Endothelial cell of umbilical vein (primary cell): Measurements from ENCODE around the gene CCRL2. TPM values are rescaled to one million over a fixed set of nuclear protein-coding genes. Genes with fewer than 3 reads are reported as not detected.

ENCODE experiments used
- BruUV-seq: library from RNA; stranded (reverse); fragments of 400-500 nt; replicated peaks from 2 replicates; lab custom pipeline; 2021; lab: Mats Ljungman, UMichigan
- CTCF ChIA-PET: fragments of 300-600, 350-600 bp; sonication (Branson Sonifier 250); formaldehyde crosslinking; loops from one replicate; lab custom pipeline; 2021; ENCODE audit warnings: antibody characterized with exemption, inconsistent platforms; lab: Charles Lee
- POLR2A ChIA-PET: fragments of 300-600, 350-600 bp; sonication (Branson Sonifier 250); formaldehyde crosslinking; loops from one replicate; lab custom pipeline; 2021; ENCODE audit warnings: antibody characterized with exemption, inconsistent platforms; lab: Charles Lee
- DNase-seq: peaks from one replicate; pipeline ENCODE4 v3.0.0-alpha.2; 2011; ENCODE audit warnings: low read depth, low spot score
- FAIRE-seq: peaks from 2 replicates; lab custom pipeline; 2011; peaks lifted over from hg19 to GRCh38; lab: Jason Lieb, UNC
- H2AFZ ChIP-seq: 2 replicates; pipeline ENCODE4 v1.6.0; 2012; ENCODE audit warnings: low read depth, low read length, control low read depth, inconsistent platforms
- H3K27ac ChIP-seq: 2 replicates; pipeline ENCODE4 v1.5.1; 2011; ENCODE audit warnings: low read depth, mild to moderate bottlenecking, control low read depth, low read length, moderate library complexity; ENCODE audit not compliant: insufficient read depth
- H3K27me3 ChIP-seq, 2 experiments: 2 replicates each; pipeline versions ENCODE4 v1.6.0 to v1.6.1; 2011; ENCODE audit warnings: low read length in 2 of 2, mixed read lengths in 1 of 2; ENCODE audit not compliant: control insufficient read depth in 2 of 2, insufficient read depth in 2 of 2
- H3K36me3 ChIP-seq, 2 experiments: 2 replicates in 1 of 2; 3 replicates in 1 of 2; pipeline ENCODE4 v1.5.1; 2011; ENCODE audit warnings: low read length in 2 of 2, mild to moderate bottlenecking in 1 of 2, moderate library complexity in 1 of 2; ENCODE audit not compliant: control insufficient read depth in 2 of 2, insufficient read depth in 2 of 2; ENCODE audit errors: extremely low read depth in 1 of 2
- H3K4me1 ChIP-seq: 3 replicates; pipeline ENCODE4 v1.5.1; 2011; ENCODE audit warnings: mild to moderate bottlenecking, low read length; ENCODE audit not compliant: control insufficient read depth, insufficient read depth; ENCODE audit errors: extremely low read depth
- H3K4me2 ChIP-seq: 2 replicates; pipeline ENCODE4 v1.6.1; 2011; ENCODE audit warnings: low read length, control low read depth, mixed read lengths; ENCODE audit not compliant: insufficient read depth
- H3K4me3 ChIP-seq, 3 experiments: fragments of 200-600 bp in 1 of 3; sonication (generic), shearing (Covaris generic) in 1 of 3; replicated peaks in 1 of 3; 2 replicates each; pipeline ENCODE4 v1.5.1; 2011 to 2016; ENCODE audit warnings: control low read depth in 3 of 3, low read length in 3 of 3, mild to moderate bottlenecking in 2 of 3, inconsistent platforms in 1 of 3, low read depth in 1 of 3, moderate library complexity in 1 of 3; ENCODE audit not compliant: insufficient read depth in 1 of 3
- H3K79me2 ChIP-seq: 2 replicates; pipeline ENCODE4 v1.6.0; 2012; ENCODE audit warnings: low read length, inconsistent platforms; ENCODE audit not compliant: control insufficient read depth, insufficient read depth
- H3K9ac ChIP-seq: replicated peaks from 2 replicates; pipeline ENCODE3; 2011; ENCODE audit warnings: low read length, control low read depth; ENCODE audit not compliant: insufficient read depth; ENCODE audit errors: extremely low read depth
- H3K9me1 ChIP-seq: replicated peaks from 3 replicates; pipeline ENCODE4 v1.6.0; 2011; ENCODE audit warnings: mild to moderate bottlenecking, low read length; ENCODE audit not compliant: control insufficient read depth, insufficient read depth; ENCODE audit errors: extremely low read depth
- H3K9me3 ChIP-seq: replicated peaks from 2 replicates; pipeline ENCODE4 v1.5.1; 2012; ENCODE audit warnings: low read length, inconsistent platforms; ENCODE audit not compliant: control insufficient read depth, insufficient read depth
- H4K20me1 ChIP-seq: replicated peaks from 2 replicates; pipeline ENCODE3; 2011; ENCODE audit warnings: mild to moderate bottlenecking, low read length; ENCODE audit not compliant: control insufficient read depth, insufficient read depth; ENCODE audit errors: extremely low read depth
- EZH2 ChIP-seq: IDR thresholded peaks from 2 replicates; pipeline ENCODE4 v1.6.1; 2012; ENCODE audit warnings: borderline replicate concordance, low read depth, mild to moderate bottlenecking, moderate library complexity, low read length, inconsistent platforms; ENCODE audit not compliant: severe bottlenecking
- FOS ChIP-seq: IDR thresholded peaks from 2 replicates; pipeline ENCODE4 v1.6.1; 2011; ENCODE audit warnings: mild to moderate bottlenecking, low read length, moderate library complexity, borderline replicate concordance; ENCODE audit not compliant: insufficient read depth
- GATA2 ChIP-seq: IDR thresholded peaks from 2 replicates; pipeline ENCODE4 v1.7.0; 2011; ENCODE audit warnings: low read depth, mild to moderate bottlenecking, moderate library complexity, mixed read lengths, low read length; ENCODE audit not compliant: insufficient read length, insufficient read depth
- POLR2A ChIP-seq: IDR thresholded peaks from 2 replicates; pipeline ENCODE4 v1.6.1; 2012; ENCODE audit warnings: low read depth, mild to moderate bottlenecking, control low read depth, low read length
- POLR2AphosphoS5 ChIP-seq: IDR thresholded peaks from 2 replicates; pipeline ENCODE4 v1.6.1; 2012; ENCODE audit warnings: low read depth, mild to moderate bottlenecking, control low read depth, low read length, moderate library complexity; ENCODE audit not compliant: insufficient read depth
- dilution Hi-C: fragments of 300-500 bp; cut with MboI; formaldehyde crosslinking; loops from one replicate; pipeline ENCODE4 v1.15.0; 2019; ENCODE audit warnings: low sequenced_read_pairs; ENCODE audit not compliant: extremely low pct_ligation_motif_present
- intact Hi-C: fragments of 100-400 bp; cut with micrococcal nuclease; formaldehyde crosslinking; loops from one replicate; pipeline ENCODE4 v1.10.0; 2022
- polyA plus RNA-seq, 4 experiments: library from polyadenylated mRNA; depleted of rRNA in 3 of 4; stranded (reverse) in 3 of 4; unstranded in 1 of 4; fragments of >200 nt; gene quantifications; 2 replicates each; pipeline versions ENCODE4 v1.2.1 to v1.2.3, GENCODE V29; 2011 to 2012; ENCODE audit warnings: missing spikeins in 1 of 4
- total RNA-seq: library from RNA; stranded (reverse); gene quantifications from 2 replicates; pipeline ENCODE4 v1.2.3, GENCODE V29; 2021
- TF ChIP-seq, protein P1 (sequence below), 2 donors: IDR thresholded peaks; 1 replicate in 1 of 2; 2 replicates in 1 of 2; pipeline ENCODE4 v1.5.1; 2011; ENCODE audit warnings: low read length in 2 of 2, mild to moderate bottlenecking in 2 of 2, moderate library complexity in 2 of 2, control low read depth in 1 of 2, inconsistent platforms in 1 of 2, low read depth in 1 of 2; ENCODE audit not compliant: insufficient read depth in 1 of 2; ENCODE audit errors: extremely low read depth in 1 of 2

The CCRL2 gene
- total and polyA plus RNA-seq, 2 donors (not counting 3 experiments of a cell fraction or from before 2014, with no cell fraction given), result 6.4 to 6.6 TPM

DNA sequence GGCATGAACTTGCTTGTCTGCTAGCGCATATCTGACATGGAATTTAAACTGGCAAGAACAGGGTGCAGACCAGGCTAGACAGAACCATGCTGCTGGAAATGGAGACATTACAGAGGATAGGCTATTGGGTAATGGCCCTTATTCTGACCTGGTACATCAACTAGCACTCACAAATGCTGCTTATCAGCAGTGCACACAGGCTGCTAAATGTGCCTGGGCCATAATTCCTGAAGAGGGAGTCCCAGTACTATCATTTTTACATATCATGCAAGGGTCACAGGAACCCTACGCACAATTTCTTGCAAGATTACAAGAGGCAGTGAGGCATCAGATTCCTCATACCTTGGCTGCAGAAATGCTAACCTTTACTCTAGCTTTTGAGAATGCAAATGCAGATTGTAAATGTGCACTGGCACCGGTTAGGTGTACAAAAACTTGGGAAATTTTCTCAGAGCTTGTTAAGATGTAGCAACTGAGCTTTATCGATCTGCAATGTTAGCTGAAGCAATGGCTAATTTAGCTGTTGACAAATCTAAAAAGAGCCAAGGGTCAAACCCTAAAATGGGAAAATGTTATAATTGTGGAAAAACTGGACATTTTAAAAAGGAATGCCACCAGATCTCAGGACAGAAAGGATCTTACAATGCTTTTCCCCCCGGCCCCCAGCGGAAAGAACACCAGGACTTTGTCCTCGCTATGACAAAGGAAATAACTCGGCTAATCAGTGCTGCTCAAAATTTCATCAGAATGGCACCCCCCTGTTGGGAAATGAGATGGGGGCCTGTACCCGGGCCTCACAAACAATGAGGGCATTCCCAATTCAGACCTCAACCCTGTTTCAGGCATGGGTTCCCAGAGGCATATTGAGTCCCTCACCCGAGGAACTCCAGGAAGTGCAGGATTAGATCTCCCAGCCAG is 21.1 kb downstream of the CCRL2 start:
- DNase-seq, result no peak
- dilution Hi-C loops, result no loop called here

More for the DNA sequence above, 21.1 kb downstream of the CCRL2 start:
- Histone ChIP-seq H3K27me3 (peaks cover 0 to 2% of the 10 kb centered on the region in 2 experiments), H3K4me2 (no peak overlapping the region), H2AFZ (no peak overlapping the region), H3K36me3 (no peaks in the 10 kb centered on the region), H3K9ac (no peak overlapping the region), H3K4me3 (no peak overlapping the region), H4K20me1 (no peaks in the 10 kb centered on the region), H3K4me1 (no peaks in the 10 kb centered on the region), H3K9me1 (no peaks in the 10 kb centered on the region), H3K27ac (no peak overlapping the region), H3K9me3 (no peaks in the 10 kb centered on the region), H3K79me2 (no peaks in the 10 kb centered on the region)
- intact Hi-C loops, result loop anchor here (1.0 to 10.0 kb wide), 5 partner anchors 49 to 490 kb away; no protein-coding TSS in a partner anchor
- no TSS peak for BruUV-seq
- ChIA-PET POLR2A (no interaction called here), CTCF (interaction anchor here (0.9 to 6.6 kb wide), 16 partner anchors 14 to 489 kb away, joined by 3 to 200 read pairs (median 9); partner anchors contain the start of genes CCR5AS and CCRL2)
- no peak for FAIRE-seq
- no peak for TF ChIP-seq FOS
- no peak for TF ChIP-seq GATA2
- TF ChIP-seq, protein P1, sequence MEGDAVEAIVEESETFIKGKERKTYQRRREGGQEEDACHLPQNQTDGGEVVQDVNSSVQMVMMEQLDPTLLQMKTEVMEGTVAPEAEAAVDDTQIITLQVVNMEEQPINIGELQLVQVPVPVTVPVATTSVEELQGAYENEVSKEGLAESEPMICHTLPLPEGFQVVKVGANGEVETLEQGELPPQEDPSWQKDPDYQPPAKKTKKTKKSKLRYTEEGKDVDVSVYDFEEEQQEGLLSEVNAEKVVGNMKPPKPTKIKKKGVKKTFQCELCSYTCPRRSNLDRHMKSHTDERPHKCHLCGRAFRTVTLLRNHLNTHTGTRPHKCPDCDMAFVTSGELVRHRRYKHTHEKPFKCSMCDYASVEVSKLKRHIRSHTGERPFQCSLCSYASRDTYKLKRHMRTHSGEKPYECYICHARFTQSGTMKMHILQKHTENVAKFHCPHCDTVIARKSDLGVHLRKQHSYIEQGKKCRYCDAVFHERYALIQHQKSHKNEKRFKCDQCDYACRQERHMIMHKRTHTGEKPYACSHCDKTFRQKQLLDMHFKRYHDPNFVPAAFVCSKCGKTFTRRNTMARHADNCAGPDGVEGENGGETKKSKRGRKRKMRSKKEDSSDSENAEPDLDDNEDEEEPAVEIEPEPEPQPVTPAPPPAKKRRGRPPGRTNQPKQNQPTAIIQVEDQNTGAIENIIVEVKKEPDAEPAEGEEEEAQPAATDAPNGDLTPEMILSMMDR (IDR thresholded peaks at IDR 0.05; ENCODE audit: extremely low read depth in 1 of 2, insufficient read depth in 1 of 2, low read depth in 1 of 2, low read length in 2 of 2), result no peak
- TF ChIP-seq POLR2A, result no peak
- no peak for TF ChIP-seq EZH2
- TF ChIP-seq POLR2AphosphoS5, result no peak
